GM10266 (cell line): ENCODE data around the gene ANTKMT.

ENCODE experiments used
- DNase-seq: peaks from one replicate; pipeline ENCODE4 v3.0.0; 2012; ENCODE audit errors: extremely low spot score
- CTCF ChIP-seq: IDR thresholded peaks from 2 replicates; pipeline ENCODE4 v1.5.1; 2012; ENCODE audit warnings: mild to moderate bottlenecking, low read depth; ENCODE audit not compliant: control insufficient read depth, insufficient read depth; ENCODE audit errors: missing control alignments

ANTKMT gene

GRCh38 chr16:674968-675883 lies 45.7 kb upstream of the ANTKMT start, which contains the start of gene RHBDL1:
Gene RHBDL1 (plus strand): TSS chr16:675671. CDS start chr16:675791, 120 bp downstream.
- TF ChIP-seq CTCF, result no peak
- DNase-seq, result no peak

DNA sequence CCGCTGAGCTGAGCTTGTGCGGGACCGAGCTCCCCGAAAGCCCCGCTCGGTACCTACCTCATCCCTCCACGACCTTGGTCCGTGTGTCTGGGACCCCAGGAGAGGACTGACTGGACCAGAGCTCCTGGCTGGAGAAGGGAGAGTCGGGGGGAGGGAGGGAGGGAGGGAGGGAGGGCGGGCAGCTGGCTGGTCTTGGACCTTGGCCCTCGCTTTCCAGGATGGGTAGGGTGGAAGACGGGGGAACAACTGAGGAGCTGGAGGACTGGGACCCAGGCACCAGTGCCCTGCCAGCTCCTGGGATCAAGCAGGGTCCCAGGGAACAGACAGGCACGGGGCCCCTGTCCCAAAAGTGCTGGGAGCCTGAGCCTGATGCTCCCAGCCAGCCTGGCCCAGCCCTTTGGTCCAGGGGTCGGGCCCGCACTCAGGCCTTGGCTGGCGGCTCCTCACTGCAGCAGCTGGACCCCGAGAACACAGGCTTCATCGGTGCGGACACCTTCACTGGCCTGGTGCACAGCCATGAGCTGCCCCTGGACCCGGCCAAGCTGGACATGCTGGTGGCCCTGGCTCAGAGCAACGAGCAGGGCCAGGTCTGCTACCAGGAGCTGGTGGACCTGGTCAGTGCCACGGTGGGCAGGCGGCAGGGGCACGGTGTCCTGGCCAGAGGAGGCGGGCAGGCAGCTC lies 44.9 kb upstream of the ANTKMT start:
- no peak for TF ChIP-seq CTCF
- no peak for DNase-seq

GRCh38 chr16:676565-676902 lies 44.4 kb upstream of the ANTKMT start:
- TF ChIP-seq CTCF, result no peak
- DNase-seq, result no peak

DNA sequence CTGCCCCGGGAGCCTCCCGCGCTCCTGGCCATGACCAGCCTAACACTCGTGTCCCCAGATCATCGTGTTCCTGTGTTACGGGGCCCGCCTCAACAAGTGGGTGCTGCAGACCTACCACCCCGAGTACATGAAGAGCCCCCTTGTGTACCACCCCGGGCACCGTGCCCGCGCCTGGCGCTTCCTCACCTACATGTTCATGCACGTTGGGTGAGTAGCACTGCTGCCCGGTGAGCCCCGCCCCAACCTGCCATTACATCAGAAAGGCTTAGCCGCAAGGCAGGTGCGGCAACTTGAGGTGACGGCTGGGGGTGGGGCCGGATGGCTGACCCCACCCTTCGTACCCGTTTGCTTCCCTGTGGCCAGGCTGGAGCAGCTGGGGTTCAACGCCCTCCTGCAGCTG lies 44.0 kb upstream of the ANTKMT start:
- no peak for TF ChIP-seq CTCF
- DNase-seq, result no peak

DNA sequence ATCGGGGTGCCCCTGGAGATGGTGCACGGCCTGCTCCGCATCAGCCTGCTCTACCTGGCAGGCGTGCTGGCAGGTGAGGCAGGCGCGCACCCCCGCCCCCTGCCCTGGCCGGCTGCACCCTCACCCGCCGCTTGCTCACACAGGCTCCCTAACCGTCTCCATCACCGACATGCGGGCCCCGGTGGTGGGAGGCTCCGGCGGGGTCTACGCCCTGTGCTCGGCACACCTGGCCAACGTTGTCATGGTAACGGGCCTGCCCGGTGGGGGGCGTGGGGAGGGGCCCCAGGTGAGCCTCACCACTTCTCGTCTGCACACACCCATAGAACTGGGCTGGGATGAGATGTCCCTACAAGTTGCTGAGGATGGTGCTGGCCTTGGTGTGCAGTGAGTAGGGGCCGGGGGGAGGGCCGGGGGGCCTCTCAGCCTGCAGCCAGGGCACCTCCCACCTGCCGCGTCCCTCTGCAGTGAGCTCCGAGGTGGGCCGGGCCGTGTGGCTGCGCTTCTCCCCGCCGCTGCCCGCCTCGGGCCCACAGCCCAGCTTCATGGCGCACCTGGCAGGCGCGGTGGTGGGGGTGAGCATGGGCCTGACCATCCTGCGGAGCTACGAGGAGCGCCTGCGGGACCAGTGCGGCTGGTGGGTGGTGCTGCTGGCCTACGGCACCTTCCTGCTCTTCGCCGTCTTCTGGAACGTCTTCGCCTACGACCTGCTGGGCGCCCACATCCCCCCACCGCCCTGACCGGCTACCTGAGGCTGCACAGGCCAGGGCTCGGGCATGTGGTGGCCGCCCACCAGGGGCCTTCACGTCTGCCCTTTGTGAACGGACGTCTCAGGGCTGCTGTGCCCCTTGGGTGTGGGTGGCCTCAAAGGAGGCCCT lies 43.4 kb upstream of the ANTKMT start:
- no peak for DNase-seq

GRCh38 chr16:678209-678857 lies 42.6 kb upstream of the ANTKMT start:
- TF ChIP-seq CTCF, result no peak
- no peak for DNase-seq

More for the DNA sequence above, 43.4 kb upstream of the ANTKMT start:
- TF ChIP-seq CTCF, result no peak
